ENCODE measurements around the gene CLRN3.

- TF ChIP-seq CTCF (IDR thresholded peaks at IDR 0.05), result no peak
- TF ChIP-seq SREBF2 (IDR thresholded peaks at IDR 0.05), result no peak
- TF ChIP-seq POLR2A (IDR thresholded peaks at IDR 0.05; ENCODE audit: low read length), result no peak
- TF ChIP-seq RAD21 (conservative IDR thresholded peaks at IDR 0.05 in 1 of 2, IDR thresholded peaks at IDR 0.05 in 1 of 2), result no peak
- no peak for TF ChIP-seq ELK1 (IDR thresholded peaks at IDR 0.05; ENCODE audit: low read depth, low read length)
Observed at GRCh38 chr10:127932521-127933270, 40.0 kb upstream of the CLRN3 start.

All from A549 (cell line).